B cell (primary cell): Measurements from ENCODE around the gene ATP2A1.

ENCODE experiments used
- CTCF ChIP-seq: fragments of 200-600 bp; IDR thresholded peaks from one replicate; pipeline ENCODE4 v1.8.0; 2022; ENCODE audit warnings: antibody characterized with exemption, mild to moderate bottlenecking
- EZH2 ChIP-seq: IDR thresholded peaks from 2 replicates; pipeline ENCODE4 v1.6.1; 2012; ENCODE audit warnings: borderline replicate concordance, low read depth, mild to moderate bottlenecking, moderate library complexity, low read length; ENCODE audit not compliant: insufficient read depth, poor library complexity, severe bottlenecking

- no peak for TF ChIP-seq CTCF
- TF ChIP-seq EZH2, result no peak
These were observed 3.9 kb upstream of the ATP2A1 start for GRCh38 chr16:28874406-28874805.
